B cell (primary cell): ENCODE measurements around the gene ATRNL1. TPM values are rescaled to one million over a fixed set of nuclear protein-coding genes. Genes with fewer than 3 reads are reported as not detected.

Source experiments
- ATAC-seq: fragments of 200-7000 bp; cut with Tn5 transposase; one replicate; pipeline ENCODE4 v1.10.0; 2021; ENCODE audit warnings: low read depth, mild to moderate bottlenecking, moderate number of reproducible peaks, moderate library complexity
- CTCF ChIA-PET: fragments of 350-600 bp; sonication (Branson Sonifier 250); formaldehyde crosslinking; loops from one replicate; lab custom pipeline; 2021; ENCODE audit warnings: antibody characterized with exemption, inconsistent platforms; lab: Charles Lee
- POLR2A ChIA-PET: fragments of 350-600 bp; sonication (Branson Sonifier 250); formaldehyde crosslinking; loops from one replicate; lab custom pipeline; 2021; ENCODE audit warnings: antibody characterized with exemption; lab: Charles Lee
- DNase-seq: peaks from one replicate; pipeline ENCODE4 v3.0.0; 2013
- H2AFZ ChIP-seq: 2 replicates; pipeline ENCODE4 v1.6.1; 2012; ENCODE audit warnings: mild to moderate bottlenecking, low read depth, low read length; ENCODE audit not compliant: insufficient read depth, poor library complexity, severe bottlenecking
- H3K27ac ChIP-seq, 2 donors: 1 replicate in 1 of 2; 2 replicates in 1 of 2; pipeline ENCODE4 v1.5.1; 2012 to 2013; ENCODE audit warnings: low read length in 2 of 2, mild to moderate bottlenecking in 2 of 2, moderate library complexity in 1 of 2
- H3K27me3 ChIP-seq, 4 experiments: fragments of 200-600 bp in 1 of 4; sonication (generic) in 1 of 4; replicated peaks in 1 of 4; 1 replicate in 2 of 4; 2 replicates in 2 of 4; pipeline versions ENCODE4 v1.6.1 to v1.7.0; 2013 to 2016; ENCODE audit warnings: low read length in 3 of 4, mild to moderate bottlenecking in 2 of 4, mixed read lengths in 1 of 4, moderate library complexity in 1 of 4; ENCODE audit not compliant: insufficient read depth in 4 of 4, control insufficient read depth in 3 of 4; ENCODE audit errors: control extremely low read depth in 1 of 4
- H3K36me3 ChIP-seq, 2 experiments: replicated peaks in 1 of 2; 1 replicate in 1 of 2; 2 replicates in 1 of 2; pipeline versions ENCODE4 v1.6.1 to v1.7.1; 2013; ENCODE audit warnings: low read length in 1 of 2; ENCODE audit not compliant: insufficient read depth in 2 of 2, control insufficient read depth in 1 of 2; ENCODE audit errors: control extremely low read depth in 1 of 2, extremely low read depth in 1 of 2
- H3K4me1 ChIP-seq, 2 donors: fragments of 200-600 bp in 1 of 2; sonication (generic) in 1 of 2; 1 replicate in 1 of 2; 2 replicates in 1 of 2; pipeline versions ENCODE4 v1.5.1 to v1.6.1; 2013 to 2017; ENCODE audit warnings: low read length in 2 of 2; ENCODE audit not compliant: control insufficient read depth in 2 of 2, insufficient read depth in 2 of 2
- H3K4me2 ChIP-seq: replicated peaks from 2 replicates; pipeline ENCODE3; 2012; ENCODE audit warnings: mild to moderate bottlenecking, low read depth, low read length; ENCODE audit not compliant: poor library complexity, severe bottlenecking
- H3K4me3 ChIP-seq, 5 experiments: fragments of 200-600 bp in 1 of 5; sonication (generic) in 1 of 5; 1 replicate in 3 of 5; 2 replicates in 2 of 5; pipeline versions ENCODE4 v1.5.1 to v1.7.0; 2011 to 2016; ENCODE audit warnings: low read length in 4 of 5, mild to moderate bottlenecking in 4 of 5, low read depth in 2 of 5, control low read depth in 1 of 5, moderate library complexity in 1 of 5; ENCODE audit not compliant: insufficient read depth in 1 of 5; ENCODE audit errors: control extremely low read depth in 1 of 5, extremely low read depth in 1 of 5
- H3K79me2 ChIP-seq: fragments of 200-600 bp; sonication (generic); one replicate; pipeline ENCODE4 v1.6.0; 2016; ENCODE audit warnings: low read length; ENCODE audit not compliant: control insufficient read depth, insufficient read depth
- H3K9ac ChIP-seq: fragments of 200-600 bp; sonication (generic); 2 replicates; pipeline ENCODE4 v1.6.1; 2017; ENCODE audit warnings: mild to moderate bottlenecking, low read length, moderate library complexity
- H3K9me3 ChIP-seq, 3 donors: one replicate each; pipeline versions ENCODE4 v1.6.1 to v1.7.1; 2013; ENCODE audit warnings: low read length in 2 of 3; ENCODE audit not compliant: control insufficient read depth in 2 of 3, insufficient read depth in 1 of 3; ENCODE audit errors: control extremely low read depth in 1 of 3
- H4K20me1 ChIP-seq: 2 replicates; pipeline ENCODE4 v1.6.0; 2012; ENCODE audit warnings: mild to moderate bottlenecking, low read length; ENCODE audit not compliant: insufficient read depth, control insufficient read depth, poor library complexity, severe bottlenecking
- H3K27ac Mint-ChIP-seq: one replicate; pipeline ENCODE4 v1.8.0; 2021; ENCODE audit warnings: mixed read lengths
- H3K27me3 Mint-ChIP-seq: one replicate; pipeline ENCODE4 v1.8.0; 2021; ENCODE audit warnings: mixed read lengths
- H3K4me1 Mint-ChIP-seq: one replicate; pipeline ENCODE4 v1.8.0; 2021; ENCODE audit warnings: mixed read lengths
- H3K4me3 Mint-ChIP-seq: one replicate; pipeline ENCODE4 v1.8.0; 2021; ENCODE audit warnings: mixed read lengths
- H3K9me3 Mint-ChIP-seq: one replicate; pipeline ENCODE4 v1.8.0; 2022; ENCODE audit warnings: mixed read lengths; ENCODE audit not compliant: insufficient read depth
- EZH2 ChIP-seq: IDR thresholded peaks from 2 replicates; pipeline ENCODE4 v1.6.1; 2012; ENCODE audit warnings: borderline replicate concordance, low read depth, mild to moderate bottlenecking, moderate library complexity, low read length; ENCODE audit not compliant: insufficient read depth, poor library complexity, severe bottlenecking
- WGBS: methylation state at CpG from one replicate; pipeline ENCODE4 v1.1.5; 2013; ENCODE audit warnings: missing lambda C conversion rate; ENCODE audit not compliant: insufficient coverage; 5-methylcytosine and 5-hydroxymethylcytosine counted together
- intact Hi-C: fragments of 100-400 bp; cut with micrococcal nuclease; formaldehyde crosslinking; loops from one replicate; pipeline ENCODE4 v1.10.0; 2022
- polyA plus RNA-seq: library from polyadenylated mRNA; depleted of rRNA; stranded (reverse); fragments of >200 nt; gene quantifications from 2 replicates; pipeline ENCODE4 v1.2.3, GENCODE V29; 2012
- total RNA-seq, 2 donors: library from RNA; stranded (reverse); fragments of 120-200 nt in 1 of 2; gene quantifications; 1 replicate in 1 of 2; 2 replicates in 1 of 2; pipeline versions ENCODE4 v1.2.3 to v1.2.4, GENCODE V29; 2013 to 2022
- TF ChIP-seq, protein P1 (sequence below): fragments of 200-600 bp; IDR thresholded peaks from one replicate; pipeline ENCODE4 v1.8.0; 2022; ENCODE audit warnings: antibody characterized with exemption, mild to moderate bottlenecking

Gene ATRNL1
- total and polyA plus RNA-seq, 2 donors (not counting 1 experiment from before 2014, with no cell fraction given), result 0.24 to 2.2 TPM

DNA sequence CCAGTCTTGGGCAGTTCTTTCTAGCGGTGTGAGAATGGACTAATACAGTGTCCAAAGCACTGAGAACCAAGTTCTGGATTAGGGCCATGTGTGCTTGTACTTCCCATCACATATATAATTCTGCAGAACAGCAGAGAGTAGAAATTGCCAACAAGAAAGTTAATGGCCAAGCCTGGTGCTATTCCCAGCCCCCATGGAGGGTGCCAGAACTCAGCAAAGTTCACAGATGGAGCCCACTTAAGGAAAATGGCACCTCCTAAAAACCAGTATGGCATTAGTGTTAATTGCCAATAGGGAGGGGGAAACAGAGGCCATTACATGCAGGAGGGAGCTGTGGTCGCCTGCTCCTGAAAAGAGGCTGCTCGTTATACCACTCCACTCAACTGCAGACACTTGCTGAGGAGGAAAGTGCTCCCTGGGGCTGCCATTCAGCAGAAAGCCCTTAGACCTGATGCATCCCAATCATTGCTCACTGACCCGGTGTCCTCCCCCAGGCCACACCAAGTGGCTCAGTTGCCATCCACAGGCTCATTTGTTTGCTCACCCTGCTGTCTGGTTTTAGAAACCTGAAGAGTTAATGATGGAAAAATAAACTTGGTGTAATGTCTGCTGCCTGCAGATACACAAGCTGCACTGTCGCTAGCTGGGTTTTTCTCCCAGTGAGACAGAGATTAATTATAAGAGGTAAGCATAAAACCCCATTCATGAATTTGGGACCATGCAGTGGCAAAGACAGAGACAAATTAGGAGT is 899.2 kb downstream of the ATRNL1 start:
- DNase-seq (no peak), ATAC-seq (no peak)
- H3K9me3 Mint-ChIP-seq, result peaks cover 18% of the 10 kb centered on the region
- Histone ChIP-seq H3K27ac (no peak overlapping the region), H3K4me3 (no peak overlapping the region), H3K9ac (no peak overlapping the region), H3K4me1 (no peaks in the 10 kb centered on the region), H3K4me2 (no peak overlapping the region), H3K27me3 (no peaks in the 10 kb centered on the region), H3K9me3 (no peaks in the 10 kb centered on the region), H3K79me2 (no peaks in the 10 kb centered on the region), H4K20me1 (no peaks in the 10 kb centered on the region), H3K36me3 (no peaks in the 10 kb centered on the region), H2AFZ (no peak overlapping the region)
- CTCF ChIA-PET, result no interaction called here
- H3K27ac Mint-ChIP-seq, result no peak overlapping the region
- no peaks in the 10 kb centered on the region for H3K27me3 Mint-ChIP-seq
- WGBS, result 74% methylated on average over 3 of the region's 5 CpGs
- no peak for TF ChIP-seq EZH2
- TF ChIP-seq, protein P1, sequence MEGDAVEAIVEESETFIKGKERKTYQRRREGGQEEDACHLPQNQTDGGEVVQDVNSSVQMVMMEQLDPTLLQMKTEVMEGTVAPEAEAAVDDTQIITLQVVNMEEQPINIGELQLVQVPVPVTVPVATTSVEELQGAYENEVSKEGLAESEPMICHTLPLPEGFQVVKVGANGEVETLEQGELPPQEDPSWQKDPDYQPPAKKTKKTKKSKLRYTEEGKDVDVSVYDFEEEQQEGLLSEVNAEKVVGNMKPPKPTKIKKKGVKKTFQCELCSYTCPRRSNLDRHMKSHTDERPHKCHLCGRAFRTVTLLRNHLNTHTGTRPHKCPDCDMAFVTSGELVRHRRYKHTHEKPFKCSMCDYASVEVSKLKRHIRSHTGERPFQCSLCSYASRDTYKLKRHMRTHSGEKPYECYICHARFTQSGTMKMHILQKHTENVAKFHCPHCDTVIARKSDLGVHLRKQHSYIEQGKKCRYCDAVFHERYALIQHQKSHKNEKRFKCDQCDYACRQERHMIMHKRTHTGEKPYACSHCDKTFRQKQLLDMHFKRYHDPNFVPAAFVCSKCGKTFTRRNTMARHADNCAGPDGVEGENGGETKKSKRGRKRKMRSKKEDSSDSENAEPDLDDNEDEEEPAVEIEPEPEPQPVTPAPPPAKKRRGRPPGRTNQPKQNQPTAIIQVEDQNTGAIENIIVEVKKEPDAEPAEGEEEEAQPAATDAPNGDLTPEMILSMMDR, result no peak
- intact Hi-C loops, result no loop called here
- H3K4me3 Mint-ChIP-seq, result no peak overlapping the region
- no peaks in the 10 kb centered on the region for H3K4me1 Mint-ChIP-seq
- POLR2A ChIA-PET, result no interaction called here

DNA sequence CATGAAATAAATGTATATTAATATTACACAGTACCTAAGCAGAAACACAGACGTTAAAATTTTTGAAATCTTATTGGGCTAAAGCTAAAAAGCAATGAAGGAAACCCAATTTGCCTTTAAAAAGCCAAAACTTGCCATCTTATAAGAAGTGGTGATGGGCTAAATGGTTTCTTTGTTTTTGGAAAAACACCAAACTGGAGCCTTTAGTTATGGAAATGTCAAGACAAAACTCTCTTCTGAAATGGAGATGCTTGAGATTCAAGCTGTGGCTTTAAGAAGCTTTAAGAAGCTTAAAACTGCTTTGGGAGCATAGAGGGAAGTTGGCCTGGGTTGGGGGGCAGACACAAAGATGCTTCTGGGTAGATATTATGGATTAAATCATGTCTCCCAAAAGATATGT is 902.9 kb downstream of the ATRNL1 start:
- H3K4me1 ChIP-seq, result no peaks in the 10 kb centered on the region

More for the DNA sequence above, 902.9 kb downstream of the ATRNL1 start:
- H3K79me2 ChIP-seq, result no peaks in the 10 kb centered on the region
- ChIA-PET CTCF (no interaction called here), POLR2A (no interaction called here)
- Mint-ChIP-seq H3K4me1 (no peaks in the 10 kb centered on the region), H3K9me3 (peaks cover 6% of the 10 kb centered on the region), H3K27me3 (no peaks in the 10 kb centered on the region), H3K4me3 (no peak overlapping the region), H3K27ac (no peak overlapping the region)
- ATAC-seq (no peak), DNase-seq (no peak)
- H3K4me2 ChIP-seq, result no peak overlapping the region
- H3K9ac ChIP-seq, result no peak overlapping the region
- H3K27me3 ChIP-seq, result no peaks in the 10 kb centered on the region
- no CpG with 5 or more reads among the region's 1 CpG for WGBS
- H3K27ac ChIP-seq, result no peak overlapping the region
- intact Hi-C loops, result no loop called here
- TF ChIP-seq, protein P1, result no peak
- no peak for TF ChIP-seq EZH2
- no peak overlapping the region for H3K4me3 ChIP-seq
- H3K9me3 ChIP-seq, result no peaks in the 10 kb centered on the region
- H2AFZ ChIP-seq, result no peak overlapping the region
- H4K20me1 ChIP-seq, result no peaks in the 10 kb centered on the region
- H3K36me3 ChIP-seq, result no peaks in the 10 kb centered on the region
